Measurements from ENCODE around the gene PDK2.

PDK2 gene

DNA sequence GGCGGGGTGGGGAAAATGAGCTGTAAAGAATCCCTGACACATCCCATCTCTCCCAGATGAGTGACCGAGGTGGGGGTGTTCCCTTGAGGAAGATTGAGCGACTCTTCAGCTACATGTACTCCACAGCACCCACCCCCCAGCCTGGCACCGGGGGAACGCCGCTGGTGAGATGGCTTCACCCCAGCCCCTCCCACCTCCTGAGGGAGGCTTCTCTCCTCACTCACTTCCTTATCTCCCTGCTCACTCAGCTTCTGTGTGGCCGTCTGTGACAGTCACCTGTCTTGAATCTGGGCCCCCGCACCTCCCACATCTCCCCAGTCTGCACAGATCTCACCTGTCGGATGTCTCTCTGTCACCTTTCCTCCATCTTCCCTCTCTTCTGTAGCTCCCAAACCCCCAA, 13.4 kb downstream of the PDK2 start:
- no peak for DNase-seq (ENCODE audit: extremely low spot score)
- CTCF ChIA-PET = interaction anchor here (0.6 kb wide), 1 partner anchor 190 kb away, joined by 4 read pairs; no protein-coding TSS in a partner anchor
- TF ChIP-seq ARNT (IDR thresholded peaks at IDR 0.05) (no peak), SUZ12 (IDR thresholded peaks at IDR 0.05) (no peak), HDGF (IDR thresholded peaks at IDR 0.05; ENCODE audit: borderline replicate concordance) (no peak)
- POLR2A ChIA-PET = interaction anchor here (1.1 to 2.4 kb wide), 3 partner anchors 15 to 53 kb away, joined by 3 to 10 read pairs (median 4); no protein-coding TSS in a partner anchor

DNA sequence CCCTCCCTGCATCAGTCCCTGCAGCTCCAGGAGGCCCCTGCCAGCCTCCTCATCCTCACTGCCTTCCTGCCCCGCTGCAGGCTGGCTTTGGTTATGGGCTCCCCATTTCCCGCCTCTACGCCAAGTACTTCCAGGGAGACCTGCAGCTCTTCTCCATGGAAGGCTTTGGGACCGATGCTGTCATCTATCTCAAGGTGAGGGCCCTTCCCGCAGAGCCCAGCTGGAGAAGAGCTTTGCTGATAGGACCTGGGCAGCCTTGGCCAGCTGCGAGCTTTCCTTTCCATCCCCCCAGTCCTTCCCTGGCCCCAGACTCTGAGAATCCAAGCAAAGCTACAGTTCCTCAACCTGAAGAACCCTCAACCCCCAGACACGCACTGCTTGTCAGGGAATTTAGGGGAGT, 14.1 kb downstream of the PDK2 start:
- TF ChIP-seq ARNT (IDR thresholded peaks at IDR 0.05) (no peak), HDGF (IDR thresholded peaks at IDR 0.05; ENCODE audit: borderline replicate concordance) (no peak), LEF1 (IDR thresholded peaks at IDR 0.05; ENCODE audit: borderline replicate concordance) (no peak), CTBP1 (IDR thresholded peaks at IDR 0.05; ENCODE audit: borderline replicate concordance) (no peak), NFRKB (IDR thresholded peaks at IDR 0.05) (no peak), TARDBP (IDR thresholded peaks at IDR 0.05) (no peak), L3MBTL2 (conservative IDR thresholded peaks at IDR 0.05) (no peak), ZNF384 (IDR thresholded peaks at IDR 0.05) (no peak), SUZ12 (IDR thresholded peaks at IDR 0.05) (no peak), FOXK2 (IDR thresholded peaks at IDR 0.05) (no peak)
- TF ChIP-seq, protein P1, sequence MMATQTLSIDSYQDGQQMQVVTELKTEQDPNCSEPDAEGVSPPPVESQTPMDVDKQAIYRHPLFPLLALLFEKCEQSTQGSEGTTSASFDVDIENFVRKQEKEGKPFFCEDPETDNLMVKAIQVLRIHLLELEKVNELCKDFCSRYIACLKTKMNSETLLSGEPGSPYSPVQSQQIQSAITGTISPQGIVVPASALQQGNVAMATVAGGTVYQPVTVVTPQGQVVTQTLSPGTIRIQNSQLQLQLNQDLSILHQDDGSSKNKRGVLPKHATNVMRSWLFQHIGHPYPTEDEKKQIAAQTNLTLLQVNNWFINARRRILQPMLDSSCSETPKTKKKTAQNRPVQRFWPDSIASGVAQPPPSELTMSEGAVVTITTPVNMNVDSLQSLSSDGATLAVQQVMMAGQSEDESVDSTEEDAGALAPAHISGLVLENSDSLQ (IDR thresholded peaks at IDR 0.05) = no peak
- DNase-seq (ENCODE audit: extremely low spot score) = no peak
- POLR2A ChIA-PET = interaction anchor here (1.2 to 2.4 kb wide), 2 partner anchors 42 to 52 kb away, joined by 4 to 10 read pairs; no protein-coding TSS in a partner anchor
- CTCF ChIA-PET = interaction anchor here (0.6 kb wide), 1 partner anchor 189 kb away, joined by 4 read pairs; no protein-coding TSS in a partner anchor

DNA sequence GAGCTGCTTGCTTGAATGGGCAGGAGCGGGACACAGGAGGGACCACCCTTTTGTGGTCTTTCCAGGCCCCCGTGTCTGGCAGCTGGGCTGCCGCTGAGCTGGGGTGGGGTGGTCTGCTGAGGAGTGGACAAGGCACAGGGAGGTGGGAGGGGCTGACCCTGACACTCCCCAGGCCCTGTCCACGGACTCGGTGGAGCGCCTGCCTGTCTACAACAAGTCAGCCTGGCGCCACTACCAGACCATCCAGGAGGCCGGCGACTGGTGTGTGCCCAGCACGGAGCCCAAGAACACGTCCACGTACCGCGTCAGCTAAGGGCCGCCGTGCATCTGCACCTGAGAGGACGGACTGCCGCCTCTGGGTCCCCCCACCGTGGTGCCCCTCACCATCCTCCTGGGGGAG, 14.6 kb downstream of the PDK2 start:
- TF ChIP-seq SUZ12 (IDR thresholded peaks at IDR 0.05) = no peak
- TF ChIP-seq ARNT (IDR thresholded peaks at IDR 0.05) = no peak
- no peak for TF ChIP-seq FOXM1 (IDR thresholded peaks at IDR 0.05; ENCODE audit: borderline replicate concordance)
- TF ChIP-seq, protein P1 (IDR thresholded peaks at IDR 0.05) = no peak
- TF ChIP-seq LEF1 (IDR thresholded peaks at IDR 0.05; ENCODE audit: borderline replicate concordance) = no peak
- TF ChIP-seq TARDBP (IDR thresholded peaks at IDR 0.05) = no peak
- TF ChIP-seq HDGF (IDR thresholded peaks at IDR 0.05; ENCODE audit: borderline replicate concordance) = no peak
- CTCF ChIA-PET = no interaction called here
- POLR2A ChIA-PET = interaction anchor here (2.4 kb wide), 1 partner anchor 42 kb away, joined by 10 read pairs; no protein-coding TSS in a partner anchor
- no peak for DNase-seq (ENCODE audit: extremely low spot score)

DNA sequence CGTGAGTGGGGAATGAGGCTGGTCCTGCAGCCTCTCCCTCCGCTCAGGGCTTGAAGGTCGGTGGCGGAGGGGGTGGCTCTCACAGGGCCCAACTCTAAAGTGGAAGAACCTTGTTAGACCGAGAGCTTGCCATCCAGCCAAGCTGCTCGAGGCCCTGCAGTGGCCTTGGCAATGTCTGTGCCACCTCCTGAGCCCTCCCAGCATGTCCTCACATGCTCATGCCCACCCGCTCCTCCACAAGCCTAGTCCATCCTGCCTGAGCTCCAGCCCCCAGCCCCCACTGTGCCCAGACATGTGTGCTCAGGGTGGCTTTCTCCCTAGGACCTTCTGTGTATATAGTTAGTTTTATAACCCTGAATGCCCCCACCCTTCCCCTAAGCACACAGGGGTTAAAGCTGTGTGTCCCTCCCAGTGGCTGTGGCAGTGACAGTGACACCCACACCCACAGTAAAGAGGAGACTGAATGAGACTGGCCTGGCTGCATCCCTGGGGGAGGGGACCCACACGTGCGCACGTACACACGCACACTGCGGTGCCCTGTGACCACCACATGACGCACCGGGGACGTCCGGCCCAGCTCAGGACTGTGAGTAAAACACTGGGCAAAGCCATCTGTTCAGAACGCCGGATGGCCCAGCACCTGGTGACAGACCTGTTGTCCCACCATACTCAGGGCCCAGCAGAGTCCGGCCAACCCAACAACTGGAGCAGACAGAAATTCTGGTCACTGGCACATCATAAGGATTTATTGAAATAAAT, 15.6 kb downstream of the PDK2 start:
- POLR2A ChIA-PET = interaction anchor here (1.2 to 2.0 kb wide), 2 partner anchors 10 to 51 kb away, joined by 3 to 5 read pairs; no protein-coding TSS in a partner anchor
- DNase-seq (ENCODE audit: extremely low spot score) = no peak
- no peak for TF ChIP-seq NFRKB (IDR thresholded peaks at IDR 0.05)
- TF ChIP-seq BHLHE40 (IDR thresholded peaks at IDR 0.05; ENCODE audit: borderline replicate concordance) = no peak
- no peak for TF ChIP-seq TARDBP (IDR thresholded peaks at IDR 0.05)
- TF ChIP-seq FOXA1 (IDR thresholded peaks at IDR 0.05) = no peak
- no peak for TF ChIP-seq FOXM1 (IDR thresholded peaks at IDR 0.05; ENCODE audit: borderline replicate concordance)
- no peak for TF ChIP-seq LEF1 (IDR thresholded peaks at IDR 0.05; ENCODE audit: borderline replicate concordance)
- TF ChIP-seq ARNT (IDR thresholded peaks at IDR 0.05) = no peak
- TF ChIP-seq ZNF384 (IDR thresholded peaks at IDR 0.05) = no peak
- TF ChIP-seq L3MBTL2 (conservative IDR thresholded peaks at IDR 0.05) = no peak
- no peak for TF ChIP-seq ELF4 (IDR thresholded peaks at IDR 0.05)
- TF ChIP-seq SUZ12 (IDR thresholded peaks at IDR 0.05) = no peak
- TF ChIP-seq HDGF (IDR thresholded peaks at IDR 0.05; ENCODE audit: borderline replicate concordance) = no peak
- TF ChIP-seq CTBP1 (IDR thresholded peaks at IDR 0.05; ENCODE audit: borderline replicate concordance) = no peak
- no peak for TF ChIP-seq FOXK2 (IDR thresholded peaks at IDR 0.05)
- TF ChIP-seq, protein P1 (IDR thresholded peaks at IDR 0.05) = no peak
- no peak for TF ChIP-seq SP1 (IDR thresholded peaks at IDR 0.05)
- CTCF ChIA-PET = no interaction called here

DNA sequence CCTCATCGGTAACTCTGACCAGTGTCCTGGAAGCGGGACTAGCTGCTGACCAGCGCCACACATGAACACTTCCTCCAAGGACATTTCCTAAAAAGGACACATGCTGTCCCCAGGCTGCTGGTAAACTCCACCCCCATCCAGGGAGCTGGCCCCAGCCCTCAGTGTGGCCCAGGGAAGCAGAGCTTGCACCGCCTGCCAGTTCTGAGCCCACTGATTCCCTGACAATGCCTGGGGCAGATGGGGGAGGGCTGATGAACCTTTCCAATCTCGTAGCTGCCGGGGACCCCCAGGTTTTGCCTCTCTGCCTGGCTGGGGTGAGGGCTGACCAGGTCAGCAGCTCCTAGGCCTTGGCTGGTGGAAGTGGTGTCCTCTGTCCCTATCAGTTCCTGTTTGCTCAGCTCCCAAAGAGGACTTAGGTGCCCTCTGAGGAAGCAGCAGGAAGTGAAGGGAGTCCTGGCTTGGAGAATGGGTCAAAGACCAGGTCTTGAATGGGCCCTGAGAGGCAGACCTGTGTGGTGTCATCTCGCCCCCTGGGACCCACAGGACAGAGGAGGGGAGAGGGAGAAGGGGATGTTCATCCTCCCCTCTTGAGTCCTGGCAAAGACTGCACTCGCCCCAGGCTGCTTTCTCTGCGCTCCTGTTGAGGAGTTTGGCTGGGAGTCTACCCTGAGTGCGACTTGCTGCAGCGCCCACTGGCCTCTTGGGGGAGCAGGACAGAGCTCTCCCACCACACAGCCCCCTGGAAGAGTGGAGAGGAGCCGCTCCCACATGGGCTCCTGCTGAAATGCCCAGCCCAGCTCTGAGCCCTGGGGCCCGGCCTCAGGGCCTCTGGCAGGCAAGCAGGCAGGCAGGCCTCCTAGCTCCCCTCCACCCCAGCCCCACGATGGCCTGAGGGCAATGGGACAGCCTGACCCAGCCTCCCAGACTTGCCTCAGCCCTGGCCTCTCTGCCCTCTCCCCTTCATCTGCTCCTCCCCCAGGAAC, 16.8 kb downstream of the PDK2 start:
- ChIA-PET POLR2A (interaction anchor here (1.2 to 2.0 kb wide), 2 partner anchors 11 to 50 kb away, joined by 3 to 5 read pairs; no protein-coding TSS in a partner anchor), CTCF (interaction anchor here (0.6 to 2.3 kb wide), 4 partner anchors 18 to 126 kb away, joined by 3 to 9 read pairs (median 4); no protein-coding TSS in a partner anchor)
- TF ChIP-seq FOXM1 (IDR thresholded peaks at IDR 0.05; ENCODE audit: borderline replicate concordance) = no peak
- no peak for TF ChIP-seq CTBP1 (IDR thresholded peaks at IDR 0.05; ENCODE audit: borderline replicate concordance)
- no peak for TF ChIP-seq NFRKB (IDR thresholded peaks at IDR 0.05)
- TF ChIP-seq FOXK2 (IDR thresholded peaks at IDR 0.05) = no peak
- TF ChIP-seq, protein P1 (IDR thresholded peaks at IDR 0.05) = no peak
- no peak for TF ChIP-seq SUZ12 (IDR thresholded peaks at IDR 0.05)
- no peak for TF ChIP-seq ELF4 (IDR thresholded peaks at IDR 0.05)
- TF ChIP-seq SP1 (IDR thresholded peaks at IDR 0.05) = no peak
- TF ChIP-seq HDGF (IDR thresholded peaks at IDR 0.05; ENCODE audit: borderline replicate concordance) = no peak
- TF ChIP-seq LEF1 (IDR thresholded peaks at IDR 0.05; ENCODE audit: borderline replicate concordance) = no peak
- TF ChIP-seq FOXA1 (IDR thresholded peaks at IDR 0.05) = no peak
- DNase-seq (ENCODE audit: extremely low spot score) = no peak

Measured in HEK293T (cell line).